ENCODE data around the gene FAM193A.
"Not testable (repeated sequence)": the region's sequence is repeated elsewhere in the genome, so short reads cannot be mapped to it uniquely, and the experiment has no call there.

GRCh38 chr4:2618729-2619128 is 82.3 kb downstream of the FAM193A start:
- TF ChIP-seq, protein P1, sequence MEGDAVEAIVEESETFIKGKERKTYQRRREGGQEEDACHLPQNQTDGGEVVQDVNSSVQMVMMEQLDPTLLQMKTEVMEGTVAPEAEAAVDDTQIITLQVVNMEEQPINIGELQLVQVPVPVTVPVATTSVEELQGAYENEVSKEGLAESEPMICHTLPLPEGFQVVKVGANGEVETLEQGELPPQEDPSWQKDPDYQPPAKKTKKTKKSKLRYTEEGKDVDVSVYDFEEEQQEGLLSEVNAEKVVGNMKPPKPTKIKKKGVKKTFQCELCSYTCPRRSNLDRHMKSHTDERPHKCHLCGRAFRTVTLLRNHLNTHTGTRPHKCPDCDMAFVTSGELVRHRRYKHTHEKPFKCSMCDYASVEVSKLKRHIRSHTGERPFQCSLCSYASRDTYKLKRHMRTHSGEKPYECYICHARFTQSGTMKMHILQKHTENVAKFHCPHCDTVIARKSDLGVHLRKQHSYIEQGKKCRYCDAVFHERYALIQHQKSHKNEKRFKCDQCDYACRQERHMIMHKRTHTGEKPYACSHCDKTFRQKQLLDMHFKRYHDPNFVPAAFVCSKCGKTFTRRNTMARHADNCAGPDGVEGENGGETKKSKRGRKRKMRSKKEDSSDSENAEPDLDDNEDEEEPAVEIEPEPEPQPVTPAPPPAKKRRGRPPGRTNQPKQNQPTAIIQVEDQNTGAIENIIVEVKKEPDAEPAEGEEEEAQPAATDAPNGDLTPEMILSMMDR (IDR thresholded peaks at IDR 0.05): not testable (repeated sequence)
- not testable (repeated sequence) for TF ChIP-seq EZH2 (IDR thresholded peaks at IDR 0.05; ENCODE audit: borderline replicate concordance, insufficient read depth, low read depth, low read length, poor library complexity, severe bottlenecking)

Data from B cell (primary cell).